Memory B cell (primary cell): ENCODE results near the gene NAT10.
"Not testable (repeated sequence)": the region's sequence is repeated elsewhere in the genome, so short reads cannot be mapped to it uniquely, and the experiment has no call there.

Experiments
- ATAC-seq: fragments of 150-1000 bp; cut with Tn5 transposase; 2 replicates; pipeline ENCODE4 v1.10.0; 2021; ENCODE audit warnings: low read depth, mild to moderate bottlenecking, moderate library complexity
- DNase-seq, 2 donors: peaks; one replicate each; pipeline ENCODE4 v3.0.0; 2022; ENCODE audit warnings: low spot score in 2 of 2
- H3K27ac Mint-ChIP-seq: one replicate; pipeline ENCODE4 v1.8.0; 2022; ENCODE audit warnings: mild to moderate bottlenecking, moderate library complexity, mixed read lengths
- H3K27me3 Mint-ChIP-seq: one replicate; pipeline ENCODE4 v1.8.0; 2022; ENCODE audit warnings: mixed read lengths
- H3K36me3 Mint-ChIP-seq: one replicate; pipeline ENCODE4 v1.8.0; 2022; ENCODE audit warnings: mild to moderate bottlenecking, mixed read lengths
- H3K4me1 Mint-ChIP-seq: one replicate; pipeline ENCODE4 v1.8.0; 2022; ENCODE audit warnings: mixed read lengths
- H3K4me3 Mint-ChIP-seq: one replicate; pipeline ENCODE4 v1.8.0; 2022; ENCODE audit warnings: mild to moderate bottlenecking, moderate library complexity, mixed read lengths
- H3K9me3 Mint-ChIP-seq: one replicate; pipeline ENCODE4 v1.8.0; 2022; ENCODE audit warnings: mixed read lengths

The NAT10 gene

GRCh38 chr11:34080609-34081008 is 24.8 kb upstream of the NAT10 start:
- no peak overlapping the region for H3K27ac Mint-ChIP-seq
- H3K4me3 Mint-ChIP-seq: no peak overlapping the region
- H3K4me1 Mint-ChIP-seq: peaks cover 7% of the 10 kb centered on the region
- no peaks in the 10 kb centered on the region for H3K27me3 Mint-ChIP-seq
- DNase-seq (no peak), ATAC-seq (no peak)
- H3K36me3 Mint-ChIP-seq: peaks cover 35% of the 10 kb centered on the region
- no peaks in the 10 kb centered on the region for H3K9me3 Mint-ChIP-seq

GRCh38 chr11:34084637-34085036 is 20.8 kb upstream of the NAT10 start:
- Mint-ChIP-seq H3K4me3 (no peak overlapping the region), H3K27me3 (no peaks in the 10 kb centered on the region), H3K36me3 (peaks cover 35% of the 10 kb centered on the region), H3K27ac (peak overlapping the region; percentile 26), H3K9me3 (no peaks in the 10 kb centered on the region), H3K4me1 (peaks cover 4% of the 10 kb centered on the region)
- ATAC-seq: no peak
- no peak for DNase-seq

- Mint-ChIP-seq H3K27me3 (no peaks in the 10 kb centered on the region), H3K27ac (peak overlapping the region; percentile 72), H3K4me3 (no peak overlapping the region), H3K9me3 (no peaks in the 10 kb centered on the region), H3K4me1 (peaks cover 4% of the 10 kb centered on the region), H3K36me3 (peaks cover 40% of the 10 kb centered on the region)
- DNase-seq (no peak), ATAC-seq (peak; percentile 32)
Measured at GRCh38 chr11:34086554-34087283, 18.7 kb upstream of the NAT10 start.

- H3K4me3 Mint-ChIP-seq: no peak overlapping the region
Measured at GRCh38 chr11:34091825-34092224, 13.6 kb upstream of the NAT10 start.

DNA sequence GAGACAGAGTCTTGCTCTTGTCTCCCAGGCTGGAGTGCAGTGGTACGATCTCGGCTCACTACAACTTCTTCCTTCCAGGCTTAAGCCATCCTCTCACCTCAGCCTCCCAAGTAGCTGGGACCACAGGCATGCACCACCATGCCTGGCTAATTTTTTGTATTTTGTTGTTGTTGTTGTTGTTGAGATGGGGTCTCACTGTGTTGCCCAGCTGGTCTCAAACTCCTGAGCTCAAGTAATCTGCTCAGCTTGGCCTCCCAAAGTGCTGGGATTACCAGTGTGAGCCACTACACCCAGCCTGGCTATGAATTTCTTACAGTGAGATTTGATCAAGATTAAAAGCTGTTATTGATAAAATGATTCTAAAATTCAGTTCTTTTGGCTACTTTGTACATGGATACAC is 10.5 kb upstream of the NAT10 start:
- H3K4me1 Mint-ChIP-seq, H3K9me3 Mint-ChIP-seq, H3K27ac Mint-ChIP-seq, H3K4me3 Mint-ChIP-seq, H3K27me3 Mint-ChIP-seq, DNase-seq, ATAC-seq: not testable (repeated sequence)
- peaks cover 25% of the 10 kb centered on the region for H3K36me3 Mint-ChIP-seq

More at GRCh38 chr11:34091825-34092224, 13.6 kb upstream of the NAT10 start:
- ATAC-seq: no peak
- Mint-ChIP-seq H3K4me1 (no peaks in the 10 kb centered on the region), H3K27ac (no peak overlapping the region), H3K27me3 (no peaks in the 10 kb centered on the region), H3K9me3 (no peaks in the 10 kb centered on the region), H3K36me3 (peaks cover 24% of the 10 kb centered on the region)
- no peak for DNase-seq

DNA sequence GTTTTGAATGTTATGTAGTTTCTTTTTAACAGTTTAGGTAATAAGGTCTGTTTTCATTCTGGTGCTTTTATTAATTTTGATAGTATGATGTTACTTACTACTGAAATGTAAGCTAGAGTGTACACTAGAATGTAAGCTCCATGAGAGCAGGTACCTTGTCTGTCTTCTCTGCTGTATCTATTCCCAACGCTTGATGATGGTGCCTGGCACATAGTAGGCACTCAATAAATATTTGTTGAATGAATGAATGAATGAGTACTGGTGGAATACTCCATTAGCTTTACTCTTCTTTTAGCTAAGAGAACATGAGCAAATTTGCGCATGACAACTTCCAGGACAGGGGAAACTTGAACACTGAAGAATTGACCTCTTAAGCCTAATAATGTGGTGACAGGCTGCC is 6.6 kb upstream of the NAT10 start:
- Mint-ChIP-seq H3K27ac (no peak overlapping the region), H3K36me3 (peaks cover 18% of the 10 kb centered on the region), H3K27me3 (no peaks in the 10 kb centered on the region)

DNA sequence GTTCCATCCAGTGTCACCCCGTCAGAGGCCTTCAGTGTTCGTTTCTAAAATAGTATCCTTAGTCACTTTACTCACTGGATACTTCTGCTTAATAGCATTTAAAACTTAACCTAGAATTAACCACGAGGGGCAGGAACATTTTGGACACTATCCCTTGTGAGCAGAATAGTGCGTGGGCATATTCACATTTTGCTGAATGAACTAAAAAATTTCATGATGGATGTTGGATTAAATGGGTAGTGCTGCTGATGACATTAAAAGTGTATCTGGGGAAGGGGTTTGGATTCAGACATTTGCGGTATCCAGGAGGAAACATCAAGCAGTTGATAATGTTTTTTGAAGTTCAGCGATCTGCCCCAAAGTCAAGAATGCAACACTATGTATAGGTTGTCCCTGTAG is 750 bp upstream of the NAT10 start:
- H3K36me3 Mint-ChIP-seq: peaks cover 14% of the 10 kb centered on the region
- no peak for ATAC-seq

More for the DNA sequence above, 6.6 kb upstream of the NAT10 start:
- H3K4me3 Mint-ChIP-seq: no peak overlapping the region
- ATAC-seq: no peak
- no peaks in the 10 kb centered on the region for H3K9me3 Mint-ChIP-seq
- no peak for DNase-seq
- peaks cover 6% of the 10 kb centered on the region for H3K4me1 Mint-ChIP-seq

DNA sequence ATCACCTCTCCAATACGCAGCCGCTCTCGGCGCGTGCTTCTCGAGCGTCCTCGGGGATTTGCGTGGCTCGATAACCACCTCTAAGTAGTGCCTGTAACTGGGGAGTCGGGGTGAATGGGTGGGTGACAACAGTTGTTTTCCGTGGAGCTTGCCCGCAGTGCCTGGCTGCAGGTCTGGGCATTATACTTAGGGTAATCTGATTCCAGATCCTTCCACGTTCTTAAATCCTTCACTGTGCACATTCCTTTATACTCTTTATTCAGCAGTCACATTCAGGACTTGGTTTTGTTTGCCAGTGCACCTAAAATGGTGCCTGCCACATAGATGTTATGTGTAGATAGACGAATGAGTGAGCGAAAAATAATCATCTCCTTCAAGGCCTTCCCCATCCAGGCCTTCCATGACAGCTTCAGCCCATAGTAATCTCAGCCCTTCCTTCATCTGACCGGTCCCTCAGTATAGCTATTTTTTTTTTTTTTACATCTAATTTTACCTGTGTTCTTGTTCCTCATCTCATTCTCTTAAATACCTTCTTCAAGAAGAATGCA is 602 bp downstream of the NAT10 start:
- H3K27ac Mint-ChIP-seq: peak overlapping the region; percentile 98
- no peaks in the 10 kb centered on the region for H3K9me3 Mint-ChIP-seq
- ATAC-seq (no peak), DNase-seq (no peak)
- H3K36me3 Mint-ChIP-seq: peaks cover 18% of the 10 kb centered on the region
- peaks cover 43% of the 10 kb centered on the region for H3K4me1 Mint-ChIP-seq
- H3K4me3 Mint-ChIP-seq: peak overlapping the region; percentile 98
- H3K27me3 Mint-ChIP-seq: no peaks in the 10 kb centered on the region

More for the DNA sequence above, 750 bp upstream of the NAT10 start:
- Mint-ChIP-seq H3K27ac (peak overlapping the region; percentile 98), H3K9me3 (no peaks in the 10 kb centered on the region), H3K4me1 (peaks cover 39% of the 10 kb centered on the region), H3K27me3 (no peaks in the 10 kb centered on the region), H3K4me3 (peak overlapping the region; percentile 98)
- no peak for DNase-seq

GRCh38 chr11:34111722-34112270 is 6.4 kb downstream of the NAT10 start:
- H3K27ac Mint-ChIP-seq: no peak overlapping the region

DNA sequence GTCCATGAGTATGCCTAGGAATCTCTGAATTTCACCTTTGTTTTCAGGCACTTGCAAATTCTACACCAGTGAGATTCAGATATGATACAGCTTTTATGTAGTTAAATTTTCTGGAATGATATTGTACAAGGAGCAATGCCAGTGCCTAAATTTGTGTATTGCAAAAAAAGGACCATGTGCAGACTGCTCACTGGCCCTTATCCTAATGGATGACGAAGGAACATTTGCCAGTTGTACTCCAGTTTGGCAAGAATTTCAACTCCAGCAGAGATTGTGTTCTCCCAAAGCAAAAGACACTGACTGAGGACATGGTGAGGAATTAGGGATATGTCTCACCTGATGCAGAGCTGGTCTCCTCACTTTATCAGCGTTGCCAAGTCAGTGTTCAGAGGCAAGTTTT is 8.6 kb downstream of the NAT10 start:
- H3K27me3 Mint-ChIP-seq: no peaks in the 10 kb centered on the region
- ATAC-seq (no peak), DNase-seq (no peak)
- no peak overlapping the region for H3K4me3 Mint-ChIP-seq
- no peak overlapping the region for H3K27ac Mint-ChIP-seq
- H3K9me3 Mint-ChIP-seq: no peaks in the 10 kb centered on the region
- peaks cover 44% of the 10 kb centered on the region for H3K36me3 Mint-ChIP-seq
- H3K4me1 Mint-ChIP-seq: peaks cover 8% of the 10 kb centered on the region

More at GRCh38 chr11:34111722-34112270, 6.4 kb downstream of the NAT10 start:
- Mint-ChIP-seq H3K27me3 (no peaks in the 10 kb centered on the region), H3K36me3 (peaks cover 44% of the 10 kb centered on the region), H3K4me3 (no peak overlapping the region), H3K9me3 (no peaks in the 10 kb centered on the region), H3K4me1 (peaks cover 15% of the 10 kb centered on the region)
- ATAC-seq: no peak
- no peak for DNase-seq

GRCh38 chr11:34114471-34114870 is 9.0 kb downstream of the NAT10 start:
- H3K27ac Mint-ChIP-seq: no peak overlapping the region
- DNase-seq (no peak), ATAC-seq (no peak)
- no peak overlapping the region for H3K4me3 Mint-ChIP-seq
- H3K4me1 Mint-ChIP-seq: peaks cover 4% of the 10 kb centered on the region
- H3K9me3 Mint-ChIP-seq: no peaks in the 10 kb centered on the region
- H3K27me3 Mint-ChIP-seq: no peaks in the 10 kb centered on the region
- peaks cover 39% of the 10 kb centered on the region for H3K36me3 Mint-ChIP-seq

DNA sequence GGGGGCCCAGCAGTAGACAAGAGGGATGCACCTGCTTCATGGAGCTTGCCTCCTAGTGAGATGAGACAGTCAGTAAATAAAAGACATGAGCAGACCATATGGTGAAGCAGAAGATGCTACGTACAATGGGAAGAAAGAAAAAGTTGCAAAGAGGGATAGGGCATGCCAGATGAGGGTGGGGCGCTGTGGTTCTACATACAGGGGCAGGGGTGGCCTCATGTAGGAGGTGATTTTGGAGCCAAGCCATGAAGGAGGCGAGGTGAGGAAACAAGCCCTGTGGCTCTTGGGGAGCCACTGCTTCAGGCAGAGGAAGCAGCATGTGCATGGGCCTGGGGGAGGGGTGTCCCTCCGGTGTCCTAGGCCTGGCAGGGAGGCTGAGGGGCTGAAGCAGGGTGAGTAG is 15.2 kb downstream of the NAT10 start:
- Mint-ChIP-seq H3K4me3 (no peak overlapping the region), H3K9me3 (no peaks in the 10 kb centered on the region), H3K27ac (no peak overlapping the region), H3K4me1 (no peaks in the 10 kb centered on the region), H3K27me3 (no peaks in the 10 kb centered on the region), H3K36me3 (peaks cover 35% of the 10 kb centered on the region)
- no peak for ATAC-seq
- no peak for DNase-seq

DNA sequence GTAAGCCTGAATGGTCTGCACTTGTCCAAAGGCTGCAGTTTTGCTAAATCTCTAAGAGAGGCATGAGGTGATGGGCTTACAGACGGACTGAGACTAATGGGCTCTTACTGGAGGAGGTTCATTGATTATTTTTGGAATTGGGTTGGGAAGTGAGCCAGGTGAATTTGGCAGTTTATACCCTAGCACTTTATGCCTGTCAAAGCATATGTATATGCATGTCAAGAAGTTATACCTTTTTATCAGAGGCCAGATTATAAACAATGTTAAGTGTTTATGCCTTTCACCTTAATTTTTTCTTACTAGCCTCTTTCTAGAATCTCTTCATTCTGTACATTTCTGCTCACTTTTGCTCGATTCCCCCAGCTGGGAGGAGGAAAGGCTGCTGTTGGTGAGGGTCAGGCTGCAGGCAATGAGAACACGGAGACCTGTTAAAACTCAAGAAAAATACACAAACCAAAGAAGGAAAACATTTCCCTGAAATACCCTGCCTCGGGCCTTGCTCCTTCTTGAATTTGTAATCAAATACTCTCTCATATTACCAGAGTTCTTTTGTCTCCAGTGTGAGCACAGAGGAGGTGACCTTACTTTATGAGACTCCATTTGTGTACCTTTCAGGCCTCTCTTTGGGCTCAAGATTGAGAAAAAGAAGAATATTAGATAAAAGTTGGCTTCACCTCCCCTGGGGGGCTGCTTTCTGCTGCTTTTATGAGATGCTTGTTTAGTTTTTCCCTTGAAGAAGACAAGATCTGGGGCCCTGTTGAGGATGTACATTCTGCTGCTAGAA is 19.6 kb downstream of the NAT10 start:
- Mint-ChIP-seq H3K4me1 (no peaks in the 10 kb centered on the region), H3K27ac (no peak overlapping the region), H3K4me3 (no peak overlapping the region), H3K36me3 (peaks cover 39% of the 10 kb centered on the region), H3K9me3 (no peaks in the 10 kb centered on the region), H3K27me3 (no peaks in the 10 kb centered on the region)
- ATAC-seq: no peak
- DNase-seq: no peak
